A673 (cell line): ENCODE measurements around the gene MAML2. TPM values are rescaled to one million over a fixed set of nuclear protein-coding genes. Genes with fewer than 3 reads are reported as not detected.

Experiments used
- BruUV-seq: library from RNA; stranded (reverse); fragments of 400-500 nt; replicated peaks from 2 replicates; lab custom pipeline; 2021; lab: Mats Ljungman, UMichigan
- CTCF ChIA-PET: fragments of 300-600 bp; sonication (Branson Sonifier 250); formaldehyde crosslinking; loops from one replicate; lab custom pipeline; 2022; ENCODE audit warnings: antibody characterized with exemption; lab: Charles Lee
- POLR2A ChIA-PET: fragments of 300-600 bp; sonication (Branson Sonifier 250); formaldehyde crosslinking; loops from one replicate; lab custom pipeline; 2022; ENCODE audit warnings: antibody characterized with exemption; ENCODE audit not compliant: low non-redundant PET; lab: Charles Lee
- DNase-seq: peaks from one replicate; pipeline ENCODE4 v3.0.0-alpha.2; 2015; ENCODE audit warnings: low spot score
- H3K27ac ChIP-seq: fragments of 200-600 bp; sonication (generic); 2 replicates; pipeline ENCODE4 v1.5.1; 2016; ENCODE audit warnings: mixed run types, low read depth, mild to moderate bottlenecking, mixed read lengths, antibody characterized with exemption, low read length; ENCODE audit not compliant: poor library complexity, severe bottlenecking
- H3K27me3 ChIP-seq: fragments of 200-600 bp; sonication (generic); replicated peaks from 2 replicates; pipeline ENCODE4 v1.6.1; 2017; ENCODE audit warnings: mixed run types, low read depth, mild to moderate bottlenecking, mixed read lengths, antibody characterized with exemption, low read length; ENCODE audit not compliant: insufficient read depth, poor library complexity
- H3K36me3 ChIP-seq: fragments of 200-600 bp; sonication (generic); 2 replicates; pipeline ENCODE4 v1.6.1; 2016; ENCODE audit warnings: mixed run types, mild to moderate bottlenecking, mixed read lengths, antibody characterized with exemption, low read length; ENCODE audit not compliant: insufficient read depth, poor library complexity, severe bottlenecking
- H3K4me1 ChIP-seq: fragments of 200-600 bp; sonication (generic); 2 replicates; pipeline ENCODE4 v1.6.1; 2017; ENCODE audit warnings: mixed run types, mild to moderate bottlenecking, mixed read lengths, antibody characterized with exemption, low read length; ENCODE audit not compliant: insufficient read depth, poor library complexity, severe bottlenecking
- H3K4me3 ChIP-seq: fragments of 200-600 bp; sonication (generic); 2 replicates; pipeline ENCODE4 v1.5.1; 2016; ENCODE audit warnings: low read depth, mixed run types, mild to moderate bottlenecking, mixed read lengths, low read length; ENCODE audit not compliant: poor library complexity, severe bottlenecking
- H3K9me3 ChIP-seq: fragments of 200-600 bp; sonication (generic); 2 replicates; pipeline ENCODE4 v1.6.1; 2016; ENCODE audit warnings: mixed run types, low read depth, mild to moderate bottlenecking, mixed read lengths, antibody characterized with exemption, low read length; ENCODE audit not compliant: poor library complexity, severe bottlenecking
- CTCF ChIP-seq: fragments of 300-800, 200-600 bp; sonication (generic); conservative IDR thresholded peaks from 2 replicates; pipeline ENCODE4 v1.5.1; 2017; ENCODE audit warnings: low read depth, mild to moderate bottlenecking, antibody characterized with exemption, low read length, moderate library complexity, mixed read lengths
- EZH2 ChIP-seq: fragments of 200-600 bp; sonication (generic); IDR thresholded peaks from 2 replicates; pipeline ENCODE4 v1.6.1; 2017; ENCODE audit warnings: borderline replicate concordance, low read depth, mild to moderate bottlenecking, mixed read lengths, antibody characterized with exemption, low read length; ENCODE audit not compliant: poor library complexity, severe bottlenecking
- intact Hi-C: fragments of 100-400 bp; cut with micrococcal nuclease; formaldehyde crosslinking; loops from one replicate; pipeline ENCODE4 v1.10.0; 2022; ENCODE audit not compliant: unreplicated experiment
- total RNA-seq: library from RNA; stranded (reverse); gene quantifications from 2 replicates; pipeline ENCODE4 v1.2.3, GENCODE V29; 2021

MAML2 gene
- total RNA-seq, 1 experiment from 2014 or later: 6.4 TPM

DNA sequence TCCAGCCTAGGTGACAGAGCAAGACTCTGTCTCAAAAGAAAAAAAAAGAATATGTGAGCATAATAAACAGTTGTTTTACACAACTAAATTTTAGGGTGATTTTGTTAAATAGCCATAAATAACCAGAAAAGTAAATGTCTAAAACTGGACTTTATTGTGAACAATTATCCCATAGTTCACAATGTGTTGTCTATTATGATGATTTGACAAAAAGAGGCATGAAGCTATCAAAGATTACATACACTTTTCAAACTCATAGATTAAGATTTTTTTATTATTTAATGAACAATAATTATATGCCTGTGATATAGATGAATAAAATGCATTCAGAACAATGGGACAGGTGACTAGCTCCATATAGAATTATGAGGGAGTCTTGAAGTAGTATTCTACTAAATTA, 392.1 kb downstream of the MAML2 start:
- BruUV-seq: no TSS peak
- Histone ChIP-seq H3K4me1 (no peaks in the 10 kb centered on the region), H3K27me3 (no peaks in the 10 kb centered on the region), H3K27ac (no peak overlapping the region), H3K9me3 (no peaks in the 10 kb centered on the region), H3K36me3 (no peaks in the 10 kb centered on the region), H3K4me3 (no peak overlapping the region)
- POLR2A ChIA-PET: no interaction called here
- CTCF ChIA-PET: no interaction called here
- no peak for DNase-seq
- intact Hi-C loops: no loop called here
- TF ChIP-seq CTCF (no peak), EZH2 (no peak)

DNA sequence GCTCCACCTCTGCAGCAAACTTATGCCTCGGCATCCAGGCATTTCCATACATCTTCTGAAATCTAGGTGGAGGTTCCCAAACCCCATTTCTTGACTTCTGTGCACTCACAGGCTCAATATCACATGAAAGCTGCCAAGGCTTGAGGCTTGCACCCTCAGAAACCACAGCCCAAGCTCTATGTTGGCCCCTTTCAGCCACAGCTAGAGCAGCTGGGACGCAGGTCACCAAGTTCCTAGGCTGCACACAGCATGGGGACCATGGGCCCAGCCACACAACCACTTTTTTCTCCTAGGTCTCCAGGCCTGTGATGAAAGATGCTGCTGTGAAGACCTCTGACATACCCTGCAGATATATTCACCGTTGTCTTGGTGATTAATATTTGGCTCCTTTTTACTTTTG, 394.4 kb downstream of the MAML2 start:
- no peaks in the 10 kb centered on the region for H3K27me3 ChIP-seq
- BruUV-seq: no TSS peak
- intact Hi-C loops: no loop called here
- H3K9me3 ChIP-seq: peaks cover 9% of the 10 kb centered on the region
- no peak overlapping the region for H3K4me3 ChIP-seq
- H3K4me1 ChIP-seq: no peaks in the 10 kb centered on the region
- ChIA-PET CTCF (no interaction called here), POLR2A (no interaction called here)
- TF ChIP-seq CTCF: no peak
- no peak for TF ChIP-seq EZH2
- no peaks in the 10 kb centered on the region for H3K36me3 ChIP-seq
- H3K27ac ChIP-seq: no peak overlapping the region
- DNase-seq: no peak

DNA sequence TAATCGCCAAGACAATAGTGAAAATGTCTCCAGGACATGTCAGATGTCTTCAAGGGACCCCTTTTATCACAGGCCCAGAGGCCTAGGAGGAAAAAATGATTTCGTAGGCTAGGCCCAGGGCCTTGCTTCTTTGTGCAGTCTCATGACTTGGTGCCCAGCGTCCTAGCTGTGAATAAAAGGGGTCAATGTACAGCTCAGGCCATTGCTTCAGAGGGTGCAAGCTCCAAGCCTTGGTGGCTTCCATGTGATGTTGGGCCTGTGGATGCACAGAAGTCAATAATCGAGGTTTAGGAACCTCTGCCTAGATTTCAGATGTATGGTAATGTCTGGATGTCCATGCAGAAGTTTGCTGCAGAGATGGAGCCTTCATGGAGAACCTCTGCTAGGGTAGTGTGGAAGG, 398.4 kb downstream of the MAML2 start:
- Histone ChIP-seq H3K4me3 (no peak overlapping the region), H3K27ac (no peak overlapping the region), H3K4me1 (no peaks in the 10 kb centered on the region), H3K27me3 (no peaks in the 10 kb centered on the region), H3K36me3 (no peaks in the 10 kb centered on the region), H3K9me3 (peaks cover 9% of the 10 kb centered on the region)
- no TSS peak for BruUV-seq
- ChIA-PET POLR2A (no interaction called here), CTCF (no interaction called here)
- no peak for TF ChIP-seq CTCF
- TF ChIP-seq EZH2: no peak
- intact Hi-C loops: no loop called here
- DNase-seq: no peak
